Prostate gland (tissue), 2 donors: Measurements from ENCODE around the gene RAP1GDS1.

Experiments
- CTCF ChIP-seq, 4 experiments: fragments of 200-600 bp in 2 of 4; fragments of 450-650 bp in 2 of 4; sonication (generic) in 2 of 4; IDR thresholded peaks; 1 replicate in 3 of 4; 2 replicates in 1 of 4; pipeline ENCODE4 v1.5.1; 2016 to 2019; ENCODE audit warnings: antibody characterized with exemption in 4 of 4, mild to moderate bottlenecking in 2 of 4, moderate library complexity in 2 of 4
- POLR2A ChIP-seq: fragments of 450-650 bp; IDR thresholded peaks from one replicate; pipeline ENCODE4 v1.6.1; 2016; ENCODE audit warnings: antibody characterized with exemption, mild to moderate bottlenecking

DNA sequence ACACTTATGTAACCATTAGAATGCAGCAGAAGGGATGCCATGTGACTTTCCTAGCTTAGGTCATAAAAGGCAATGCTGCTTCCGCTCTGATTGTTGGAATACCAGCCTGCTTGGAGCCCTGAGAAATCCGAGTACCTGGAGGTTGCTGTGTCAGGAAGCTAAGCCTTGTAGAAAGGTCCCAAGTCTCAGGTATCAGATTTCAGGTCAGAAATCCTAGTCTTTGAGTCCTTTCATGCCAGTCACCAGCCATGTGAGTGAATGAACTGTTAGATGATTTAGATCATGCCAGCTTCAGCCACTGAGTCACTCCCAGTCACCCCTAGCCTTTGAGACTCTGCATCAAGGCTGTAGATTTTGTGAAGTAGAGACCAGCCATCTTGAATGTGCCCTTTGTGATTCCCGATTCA lies 23.5 kb downstream of the RAP1GDS1 start:
- TF ChIP-seq CTCF (IDR thresholded peaks at IDR 0.05) = no peak
- TF ChIP-seq POLR2A = no peak
